DMS153 treated with DMSO at 0.1 percent for 48 hours (cell line): ENCODE data around the gene HYAL2.
"Not testable (repeated sequence)": the region's sequence is repeated elsewhere in the genome, so short reads cannot be mapped to it uniquely, and the experiment has no call there.

Experiments used
- DNase-seq: peaks from one replicate; lab custom pipeline; 2025; ENCODE audit not compliant: unreplicated experiment; lab: John Stamatoyannopoulos, UW

Gene HYAL2

DNA sequence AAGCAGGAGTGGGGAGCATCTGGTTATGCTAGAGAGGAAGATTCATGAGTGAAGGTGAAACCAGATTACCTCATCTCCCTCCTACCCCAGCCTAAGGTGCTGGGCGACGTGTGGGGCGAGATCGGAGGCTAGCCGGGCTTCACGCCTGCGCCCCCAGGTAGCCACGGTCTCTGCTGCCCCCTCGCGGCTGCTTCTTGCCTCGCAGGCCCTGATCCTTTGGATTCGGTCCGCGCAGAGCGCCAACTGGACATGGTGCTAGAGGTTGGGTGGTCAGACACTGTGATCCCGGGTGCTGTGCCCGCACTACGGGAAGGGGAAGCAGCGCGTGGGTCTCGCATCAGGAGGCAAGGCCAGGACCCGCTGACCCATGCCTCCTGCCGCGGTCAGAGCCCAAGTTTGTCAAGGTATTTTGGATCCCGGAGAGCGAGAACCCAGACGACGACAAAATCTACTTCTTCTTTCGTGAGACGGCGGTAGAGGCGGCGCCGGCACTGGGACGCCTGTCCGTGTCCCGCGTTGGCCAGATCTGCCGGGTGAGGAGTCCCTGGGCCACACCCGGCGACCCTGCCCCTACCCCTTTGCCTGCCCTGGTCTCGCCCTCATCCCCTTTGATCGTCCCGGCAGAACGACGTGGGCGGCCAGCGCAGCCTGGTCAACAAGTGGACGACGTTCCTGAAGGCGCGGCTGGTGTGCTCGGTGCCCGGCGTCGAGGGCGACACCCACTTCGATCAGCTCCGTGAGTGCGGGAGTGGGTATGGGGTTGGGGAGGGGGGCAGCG, 49.4 kb downstream of the HYAL2 start:
- DNase-seq, result peak; percentile 33

DNA sequence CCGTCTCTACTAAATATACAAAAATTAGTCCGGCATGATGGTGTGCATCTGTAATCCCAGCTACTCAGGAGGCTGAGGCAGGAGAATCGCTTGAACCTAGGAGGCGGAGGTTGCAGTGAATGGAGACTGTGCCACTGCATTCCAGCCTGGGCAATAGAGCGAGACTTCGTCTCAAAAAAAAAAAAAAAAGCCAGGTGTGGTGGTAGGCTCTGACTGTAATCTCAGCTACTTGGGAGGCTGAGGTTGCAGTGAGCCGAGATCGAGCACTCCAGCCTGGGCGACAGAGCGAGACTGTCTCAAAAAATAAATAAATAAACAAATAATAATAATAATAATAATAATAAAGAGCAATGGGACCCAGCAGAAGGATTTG, 50.0 kb downstream of the HYAL2 start:
- not testable (repeated sequence) for DNase-seq

DNA sequence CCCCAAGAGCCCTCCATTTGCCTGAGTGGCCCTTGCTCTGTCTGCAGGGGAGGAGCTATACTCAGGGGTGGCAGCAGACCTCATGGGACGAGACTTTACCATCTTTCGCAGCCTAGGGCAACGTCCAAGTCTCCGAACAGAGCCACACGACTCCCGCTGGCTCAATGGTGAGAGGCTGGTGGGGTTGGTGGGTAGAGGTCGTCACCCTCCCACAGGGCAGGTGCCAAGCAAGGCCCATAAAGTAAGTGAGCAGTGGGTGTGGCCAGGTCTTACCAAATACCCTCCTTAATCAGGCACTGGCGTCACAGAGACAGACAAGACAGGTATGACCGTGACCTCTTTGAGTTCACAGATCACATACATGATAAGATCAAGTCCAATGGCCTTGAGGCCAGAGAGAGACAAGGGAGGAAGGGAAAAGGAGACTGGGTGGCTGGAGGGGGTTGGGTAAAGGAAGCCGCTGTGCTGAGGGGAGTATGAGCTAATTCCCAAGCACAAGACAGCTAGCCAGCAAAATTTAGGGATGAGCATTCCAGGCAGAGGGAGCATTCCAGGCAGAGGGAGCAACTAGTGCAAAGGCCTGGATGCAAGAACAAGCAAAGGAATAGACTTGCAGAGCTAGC, 51.1 kb downstream of the HYAL2 start:
- no peak for DNase-seq

DNA sequence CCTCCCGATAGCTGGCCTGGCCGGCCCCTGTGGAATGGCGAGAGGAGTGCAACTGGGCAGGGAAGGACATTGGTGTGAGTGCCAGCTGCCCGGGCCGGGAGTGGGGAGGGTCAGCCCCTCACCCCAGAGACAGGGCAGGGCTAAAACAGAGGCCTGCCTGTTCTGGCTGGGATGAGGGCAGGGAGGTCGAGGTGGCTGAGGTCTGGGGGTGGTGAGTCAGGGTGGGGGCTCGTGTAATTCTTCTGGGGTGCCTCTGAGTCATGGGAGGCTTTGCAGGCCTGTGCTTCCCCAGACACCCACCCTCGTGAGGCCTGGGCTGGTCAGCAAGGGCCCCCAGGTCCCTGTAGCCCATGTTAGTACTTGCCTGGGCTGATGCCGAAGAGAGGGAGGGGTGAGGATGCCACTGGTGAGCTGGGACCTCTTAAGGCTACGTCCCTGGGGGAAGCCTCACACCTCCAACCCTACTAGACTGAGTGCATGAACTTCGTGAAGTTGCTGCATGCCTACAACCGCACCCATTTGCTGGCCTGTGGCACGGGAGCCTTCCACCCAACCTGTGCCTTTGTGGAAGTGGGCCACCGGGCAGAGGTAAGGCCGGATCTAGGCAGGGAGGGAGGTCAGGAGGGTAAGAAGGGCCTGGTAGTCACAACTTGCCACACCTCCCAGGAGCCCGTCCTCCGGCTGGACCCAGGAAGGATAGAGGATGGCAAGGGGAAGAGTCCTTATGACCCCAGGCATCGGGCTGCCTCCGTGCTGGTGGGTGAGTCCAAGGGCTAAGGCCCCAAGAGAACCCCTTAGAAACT, 51.9 kb downstream of the HYAL2 start:
- DNase-seq, result no peak

DNA sequence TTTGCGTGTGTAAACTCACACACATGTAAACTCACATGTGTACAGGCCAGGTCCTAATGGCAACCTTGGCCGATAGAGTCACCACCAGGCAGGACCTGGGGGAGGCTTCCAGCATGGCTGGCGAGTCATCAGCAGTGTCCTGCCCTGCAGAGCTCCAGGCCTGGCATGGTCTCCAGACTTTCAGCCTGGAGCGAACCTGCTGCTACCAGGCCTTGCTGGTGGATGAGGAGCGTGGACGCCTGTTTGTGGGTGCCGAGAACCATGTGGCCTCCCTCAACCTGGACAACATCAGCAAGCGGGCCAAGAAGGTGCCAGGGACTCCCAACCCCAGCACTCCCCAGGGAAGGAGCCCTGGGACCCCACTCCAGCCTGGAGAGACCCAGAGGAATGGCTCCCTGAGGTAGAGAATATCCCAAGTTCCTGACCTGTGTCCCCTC, 52.5 kb downstream of the HYAL2 start:
- DNase-seq, result no peak

DNA sequence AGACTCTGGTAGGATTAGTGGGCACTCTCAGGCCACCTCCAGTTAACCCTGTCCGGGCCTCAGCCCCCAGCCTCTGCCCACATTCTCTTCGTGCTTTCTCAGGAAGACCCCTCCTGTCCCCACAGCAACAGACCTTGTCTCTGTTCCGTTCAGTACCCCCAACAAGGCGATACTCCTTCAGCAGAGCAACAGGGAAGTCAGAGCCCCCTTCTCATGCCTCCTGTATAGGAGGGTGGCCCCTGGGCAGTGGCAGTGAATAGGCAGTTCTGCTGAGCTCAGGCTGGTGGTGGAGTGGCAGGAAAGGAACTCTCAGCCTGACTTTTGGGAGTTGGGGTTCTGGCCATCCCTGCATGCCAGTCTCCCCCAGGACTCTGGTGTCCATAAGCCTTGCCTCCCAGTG, 53.1 kb downstream of the HYAL2 start:
- DNase-seq, result no peak

DNA sequence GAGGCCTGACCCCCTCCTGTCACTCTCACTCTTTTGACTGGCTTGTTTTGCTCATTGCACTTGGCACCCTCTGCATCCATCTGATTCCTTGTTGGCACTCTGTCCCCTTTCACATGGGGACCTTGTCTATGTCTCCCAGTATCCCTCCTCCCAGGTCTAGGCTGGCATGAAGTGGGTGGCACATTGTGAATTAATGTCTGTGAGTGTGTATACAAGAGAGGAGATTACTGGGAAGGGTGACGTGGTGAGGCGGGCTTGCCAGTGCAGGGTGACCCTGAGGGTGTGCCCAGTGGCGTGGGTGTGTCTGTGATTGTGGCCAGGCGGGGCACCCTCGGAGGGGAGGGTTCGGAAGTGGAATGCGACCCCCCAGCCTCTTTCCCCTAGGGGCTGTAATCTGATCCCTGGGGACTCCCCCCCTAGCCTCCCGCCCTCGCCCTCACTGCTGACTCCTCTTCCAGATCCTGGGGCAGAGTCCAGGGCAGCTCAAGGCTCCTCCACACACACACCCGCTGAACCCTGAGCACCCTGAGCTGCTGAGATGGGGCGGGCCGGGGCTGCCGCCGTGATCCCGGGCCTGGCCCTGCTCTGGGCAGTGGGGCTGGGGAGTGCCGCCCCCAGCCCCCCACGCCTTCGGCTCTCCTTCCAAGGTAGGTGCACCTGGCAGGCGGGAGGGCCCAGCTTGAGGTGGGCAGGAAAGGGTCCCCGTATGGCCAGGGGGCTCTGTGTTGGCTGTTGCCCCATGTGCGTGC, 53.7 kb downstream of the HYAL2 start, which contains the start of gene SEMA3B:
SEMA3B (plus strand) TSS at position 445 of the 749 bp plus-strand sequence; CDS start at position 539, 94 bp downstream.
- no peak for DNase-seq

DNA sequence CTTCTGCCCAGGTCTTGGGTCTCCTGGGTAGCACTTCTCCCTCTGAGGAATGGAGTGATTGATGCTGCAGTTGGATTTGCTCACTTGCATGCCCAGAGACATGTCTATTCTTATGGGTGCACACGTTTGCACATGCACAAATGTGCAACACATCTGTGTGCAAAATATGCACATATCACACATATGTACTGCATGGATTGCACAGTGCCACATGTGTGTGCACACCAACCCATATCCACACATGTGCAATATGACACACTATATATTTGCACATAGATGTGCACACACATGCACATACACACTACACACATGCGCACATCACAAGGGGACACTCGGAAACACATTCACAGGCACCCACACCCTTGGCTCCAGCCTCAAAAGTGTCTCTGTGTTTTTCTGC, 54.3 kb downstream of the HYAL2 start:
- DNase-seq, result no peak
